HEK293 (cell line): ENCODE measurements around the gene DHRS7C.

Source experiments
- CTCF ChIA-PET: fragments of 350-600 bp; formaldehyde crosslinking; extraction: SDS; loops from one replicate; lab custom pipeline; 2021; ENCODE audit warnings: antibody characterized with exemption; lab: Yijun Ruan, JAX
- POLR2A ChIA-PET: fragments of 300-600 bp; formaldehyde crosslinking; extraction: SDS; loops from one replicate; lab custom pipeline; 2020; ENCODE audit warnings: antibody characterized with exemption, inconsistent platforms; lab: Yijun Ruan, JAX
- H3K27ac ChIP-seq: fragments of 200-500 bp; sonication (Bioruptor generic); 2 replicates; pipeline ENCODE4 v1.5.1; 2014; ENCODE audit warnings: low read depth, low read length, control low read depth, inconsistent platforms; ENCODE audit errors: extremely low read depth
- H3K36me3 ChIP-seq, 2 experiments: fragments of 200-500 bp in 1 of 2; sonication (Bioruptor generic) in 1 of 2; 1 replicate in 1 of 2; 2 replicates in 1 of 2; pipeline ENCODE4 v1.5.1; 2014 to 2017; ENCODE audit warnings: inconsistent platforms in 2 of 2, low read length in 2 of 2; ENCODE audit not compliant: control insufficient read depth in 2 of 2, insufficient read depth in 1 of 2
- H3K4me1 ChIP-seq: fragments of 200-500 bp; sonication (Bioruptor generic); 2 replicates; pipeline ENCODE4 v1.5.1; 2014; ENCODE audit warnings: mild to moderate bottlenecking, low read length, inconsistent platforms; ENCODE audit not compliant: control insufficient read depth, insufficient read depth
- H3K4me3 ChIP-seq: 2 replicates; pipeline ENCODE4 v1.5.1; 2011; ENCODE audit warnings: low read depth, mild to moderate bottlenecking, control low read depth, low read length, moderate library complexity
- H3K9me3 ChIP-seq: fragments of 200-500 bp; sonication (Bioruptor generic); 2 replicates; pipeline ENCODE4 v1.5.1; 2014; ENCODE audit warnings: low read depth, low read length, inconsistent platforms; ENCODE audit not compliant: control insufficient read depth, insufficient read depth
- HOXC10 ChIP-seq: sonication (generic); formaldehyde crosslinking; IDR thresholded peaks from 2 replicates; pipeline ENCODE4 v1.8.1; 2023; ENCODE audit warnings: mild to moderate bottlenecking, missing genetic modification reagents
- MZF1 ChIP-seq: fragments of 450-650 bp; formaldehyde crosslinking; IDR thresholded peaks from 2 replicates; pipeline ENCODE4 v1.5.1; 2017; ENCODE audit warnings: missing biosample characterization, missing genetic modification characterization, borderline replicate concordance
- PRDM6 ChIP-seq: fragments of 450-650 bp; formaldehyde crosslinking; IDR thresholded peaks from 2 replicates; pipeline ENCODE4 v1.5.1; 2017; ENCODE audit warnings: missing biosample characterization, missing genetic modification characterization
- SP2 ChIP-seq: fragments of 450-650 bp; formaldehyde crosslinking; IDR thresholded peaks from 2 replicates; pipeline ENCODE4 v1.5.1; 2016; ENCODE audit warnings: missing biosample characterization, missing genetic modification characterization
- SP7 ChIP-seq: fragments of 450-650 bp; formaldehyde crosslinking; IDR thresholded peaks from 2 replicates; pipeline ENCODE4 v1.5.1; 2016; ENCODE audit warnings: missing biosample characterization, missing genetic modification characterization
- TRIM28 ChIP-seq: IDR thresholded peaks from 2 replicates; pipeline ENCODE4 v1.6.1; 2011; ENCODE audit warnings: low read length, control low read depth, borderline replicate concordance
- ZFP69B ChIP-seq: fragments of 450-650 bp; formaldehyde crosslinking; IDR thresholded peaks from 2 replicates; pipeline ENCODE4 v1.5.1; 2016; ENCODE audit warnings: missing biosample characterization, missing genetic modification characterization
- ZNF133 ChIP-seq: fragments of 450-650 bp; formaldehyde crosslinking; IDR thresholded peaks from 2 replicates; pipeline ENCODE4 v1.5.1; 2016; ENCODE audit warnings: missing biosample characterization, missing genetic modification characterization
- ZNF175 ChIP-seq: fragments of 450-650 bp; formaldehyde crosslinking; IDR thresholded peaks from 2 replicates; pipeline ENCODE4 v1.5.1; 2016; ENCODE audit warnings: missing biosample characterization, missing genetic modification characterization
- ZNF324 ChIP-seq: fragments of 450-650 bp; formaldehyde crosslinking; IDR thresholded peaks from 2 replicates; pipeline ENCODE4 v1.5.1; 2016; ENCODE audit warnings: missing biosample characterization, missing genetic modification characterization
- ZNF426 ChIP-seq: fragments of 450-650 bp; formaldehyde crosslinking; IDR thresholded peaks from 2 replicates; pipeline ENCODE4 v1.5.1; 2017; ENCODE audit warnings: missing biosample characterization, missing genetic modification characterization, mild to moderate bottlenecking, inconsistent platforms, moderate library complexity
- ZNF510 ChIP-seq: fragments of 450-650 bp; formaldehyde crosslinking; IDR thresholded peaks from 2 replicates; pipeline ENCODE4 v1.5.1; 2018; ENCODE audit warnings: mild to moderate bottlenecking, missing genetic modification characterization, missing biosample characterization; ENCODE audit not compliant: insufficient replicate concordance
- ZNF518A ChIP-seq: fragments of 450-650 bp; formaldehyde crosslinking; conservative IDR thresholded peaks from 2 replicates; pipeline ENCODE4 v1.5.1; 2016; ENCODE audit warnings: low read depth, missing biosample characterization, missing genetic modification characterization
- ZNF555 ChIP-seq: fragments of 450-650 bp; formaldehyde crosslinking; conservative IDR thresholded peaks from 2 replicates; pipeline ENCODE4 v1.5.1; 2017; ENCODE audit warnings: missing biosample characterization, mild to moderate bottlenecking, missing genetic modification characterization, inconsistent platforms
- ZNF629 ChIP-seq: fragments of 450-650 bp; formaldehyde crosslinking; IDR thresholded peaks from 2 replicates; pipeline ENCODE4 v1.5.1; 2017; ENCODE audit warnings: missing biosample characterization, missing genetic modification characterization
- ZNF830 ChIP-seq: fragments of 450-650 bp; IDR thresholded peaks from 2 replicates; pipeline ENCODE4 v1.5.0; 2018; ENCODE audit warnings: missing biosample characterization, missing genetic modification characterization, low read depth, mild to moderate bottlenecking, moderate library complexity
- ZXDB ChIP-seq: fragments of 450-650 bp; formaldehyde crosslinking; IDR thresholded peaks from 2 replicates; pipeline ENCODE4 v1.5.1; 2016; ENCODE audit warnings: missing biosample characterization, missing genetic modification characterization
- TF ChIP-seq, protein P1 (sequence below): fragments of 450-650 bp; formaldehyde crosslinking; IDR thresholded peaks from 2 replicates; pipeline ENCODE4 v1.5.1; 2016; ENCODE audit warnings: missing biosample characterization, missing genetic modification characterization
- TF ChIP-seq, protein P2 (sequence below): fragments of 450-650 bp; formaldehyde crosslinking; IDR thresholded peaks from 2 replicates; pipeline ENCODE4 v1.5.1; 2016; ENCODE audit warnings: missing biosample characterization, missing genetic modification characterization, low read depth
- TF ChIP-seq, protein P3 (sequence below): fragments of 450-650 bp; formaldehyde crosslinking; IDR thresholded peaks from 2 replicates; pipeline ENCODE4 v1.5.1; 2016; ENCODE audit warnings: missing biosample characterization, missing genetic modification characterization

Gene DHRS7C

DNA sequence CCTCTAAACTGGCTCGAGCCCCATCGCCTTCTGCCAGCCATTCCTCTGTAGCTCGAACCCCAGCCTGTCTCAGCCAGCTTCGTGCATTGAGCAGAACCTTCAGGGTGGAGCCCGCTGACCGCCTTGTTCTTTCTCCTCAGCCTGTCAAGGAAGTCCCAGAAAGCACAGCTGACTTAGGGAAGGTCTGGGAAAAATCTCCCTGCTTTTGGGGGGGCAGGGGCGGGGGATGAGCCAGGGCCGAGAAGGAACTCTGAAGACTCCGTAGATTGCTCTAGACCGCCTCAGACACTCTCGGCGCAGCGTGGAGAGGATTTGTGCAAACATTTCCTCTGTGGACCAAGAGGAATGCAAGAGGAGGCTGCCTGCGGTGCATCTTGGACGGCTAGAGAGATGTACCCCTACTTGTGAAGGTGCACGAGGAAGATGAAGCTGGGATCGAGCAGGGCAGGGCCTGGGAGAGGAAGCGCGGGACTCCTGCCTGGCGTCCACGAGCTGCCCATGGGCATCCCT is 34.3 kb upstream of the DHRS7C start, which contains the start of gene GLP2R:
TSS of gene GLP2R (plus strand) at position 284 of the 510 bp plus-strand sequence. CDS start at position 424, 140 bp downstream.
- no peaks in the 10 kb centered on the region for H3K9me3 ChIP-seq
- TF ChIP-seq ZNF830 (no peak), ZNF175 (tag by site-specific recombination) (no peak)
- POLR2A ChIA-PET: no interaction called here
- no peak within 1 kb of the TSS for H3K4me3 ChIP-seq
- no peaks in the 10 kb centered on the region for H3K36me3 ChIP-seq
- CTCF ChIA-PET: interaction anchor here (1.1 to 1.2 kb wide), 2 partner anchors 57 to 63 kb away, joined by 3 to 6 read pairs; no protein-coding TSS in a partner anchor
- no peaks in the 10 kb centered on the region for H3K4me1 ChIP-seq
- H3K27ac ChIP-seq: no peak within 1 kb of the TSS

DNA sequence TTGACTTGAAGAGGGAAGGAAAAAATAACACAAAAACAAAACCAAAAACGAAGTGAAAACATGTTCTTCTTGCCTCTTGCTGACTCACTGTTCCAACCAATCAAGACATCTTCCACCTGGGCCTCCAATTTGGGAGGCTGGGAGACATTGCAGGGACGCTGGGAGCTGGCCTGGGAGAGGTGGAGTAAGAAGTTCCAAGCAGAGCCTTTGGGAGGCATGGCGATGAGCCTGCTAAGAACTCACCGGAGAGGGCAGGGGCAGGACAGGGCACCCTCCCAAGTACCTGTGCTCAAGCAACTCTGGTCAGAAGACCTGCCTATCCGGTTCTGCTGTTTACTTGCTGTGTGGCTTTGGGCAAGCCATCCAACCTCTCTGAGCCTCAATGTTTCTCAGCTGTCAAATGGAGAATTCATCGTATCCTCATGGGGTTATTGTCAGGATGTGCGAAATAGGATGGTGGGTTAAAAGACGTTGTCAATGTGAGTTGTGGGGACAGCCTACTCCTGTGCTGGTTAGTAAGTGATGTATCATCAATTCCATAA is 33.5 kb upstream of the DHRS7C start:
- Histone ChIP-seq H3K9me3 (no peaks in the 10 kb centered on the region), H3K36me3 (no peaks in the 10 kb centered on the region), H3K4me3 (no peak overlapping the region), H3K27ac (no peak overlapping the region), H3K4me1 (no peaks in the 10 kb centered on the region)
- TF ChIP-seq ZNF555 (tag by site-specific recombination): no peak
- TF ChIP-seq SP7 (tag by site-specific recombination): no peak
- no peak for TF ChIP-seq SP2
- TF ChIP-seq ZFP69B: no peak
- no peak for TF ChIP-seq HOXC10 (CRISPR knock-in tag)
- TF ChIP-seq, protein P1, sequence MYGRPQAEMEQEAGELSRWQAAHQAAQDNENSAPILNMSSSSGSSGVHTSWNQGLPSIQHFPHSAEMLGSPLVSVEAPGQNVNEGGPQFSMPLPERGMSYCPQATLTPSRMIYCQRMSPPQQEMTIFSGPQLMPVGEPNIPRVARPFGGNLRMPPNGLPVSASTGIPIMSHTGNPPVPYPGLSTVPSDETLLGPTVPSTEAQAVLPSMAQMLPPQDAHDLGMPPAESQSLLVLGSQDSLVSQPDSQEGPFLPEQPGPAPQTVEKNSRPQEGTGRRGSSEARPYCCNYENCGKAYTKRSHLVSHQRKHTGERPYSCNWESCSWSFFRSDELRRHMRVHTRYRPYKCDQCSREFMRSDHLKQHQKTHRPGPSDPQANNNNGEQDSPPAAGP (tag by site-specific recombination): no peak
- TF ChIP-seq ZNF629 (tag by site-specific recombination): no peak
- TF ChIP-seq, protein P2, sequence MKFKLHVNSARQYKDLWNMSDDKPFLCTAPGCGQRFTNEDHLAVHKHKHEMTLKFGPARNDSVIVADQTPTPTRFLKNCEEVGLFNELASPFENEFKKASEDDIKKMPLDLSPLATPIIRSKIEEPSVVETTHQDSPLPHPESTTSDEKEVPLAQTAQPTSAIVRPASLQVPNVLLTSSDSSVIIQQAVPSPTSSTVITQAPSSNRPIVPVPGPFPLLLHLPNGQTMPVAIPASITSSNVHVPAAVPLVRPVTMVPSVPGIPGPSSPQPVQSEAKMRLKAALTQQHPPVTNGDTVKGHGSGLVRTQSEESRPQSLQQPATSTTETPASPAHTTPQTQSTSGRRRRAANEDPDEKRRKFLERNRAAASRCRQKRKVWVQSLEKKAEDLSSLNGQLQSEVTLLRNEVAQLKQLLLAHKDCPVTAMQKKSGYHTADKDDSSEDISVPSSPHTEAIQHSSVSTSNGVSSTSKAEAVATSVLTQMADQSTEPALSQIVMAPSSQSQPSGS (tag by site-specific recombination): no peak
- no peak for TF ChIP-seq TRIM28
- TF ChIP-seq, protein P3, sequence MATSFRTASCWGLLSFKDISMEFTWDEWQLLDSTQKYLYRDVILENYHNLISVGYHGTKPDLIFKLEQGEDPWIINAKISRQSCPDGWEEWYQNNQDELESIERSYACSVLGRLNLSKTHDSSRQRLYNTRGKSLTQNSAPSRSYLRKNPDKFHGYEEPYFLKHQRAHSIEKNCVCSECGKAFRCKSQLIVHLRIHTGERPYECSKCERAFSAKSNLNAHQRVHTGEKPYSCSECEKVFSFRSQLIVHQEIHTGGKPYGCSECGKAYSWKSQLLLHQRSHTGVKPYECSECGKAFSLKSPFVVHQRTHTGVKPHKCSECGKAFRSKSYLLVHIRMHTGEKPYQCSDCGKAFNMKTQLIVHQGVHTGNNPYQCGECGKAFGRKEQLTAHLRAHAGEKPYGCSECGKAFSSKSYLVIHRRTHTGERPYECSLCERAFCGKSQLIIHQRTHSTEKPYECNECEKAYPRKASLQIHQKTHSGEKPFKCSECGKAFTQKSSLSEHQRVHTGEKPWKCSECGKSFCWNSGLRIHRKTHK: no peak
- TF ChIP-seq ZNF324 (tag by site-specific recombination): no peak
- TF ChIP-seq ZXDB (tag by site-specific recombination): no peak
- no peak for TF ChIP-seq ZNF510 (tag by site-specific recombination)
- no peak for TF ChIP-seq ZNF518A (tag by site-specific recombination)
- TF ChIP-seq PRDM6 (tag by site-specific recombination): no peak
- no peak for TF ChIP-seq ZNF426 (tag by site-specific recombination)
- no peak for TF ChIP-seq ZNF133 (tag by site-specific recombination)
- no peak for TF ChIP-seq MZF1
- ChIA-PET CTCF (interaction anchor here (0.6 to 1.2 kb wide), 3 partner anchors 56 to 100 kb away, joined by 3 to 6 read pairs (median 3); no protein-coding TSS in a partner anchor), POLR2A (no interaction called here)
